ENCODE data around the gene PEAR1. TPM values are rescaled to one million over a fixed set of nuclear protein-coding genes. Genes with fewer than 3 reads are reported as not detected.

The PEAR1 gene
- total and polyA plus RNA-seq, 2 of the 4 experiments (the other 2 are of a cell fraction), result 2.0 to 44.4 TPM

GRCh38 chr1:156942576-156942975 is 49.1 kb downstream of the PEAR1 start:
- no peak overlapping the region for H2BK5ac ChIP-seq (ENCODE audit: low read depth, low read length, poor library complexity, severe bottlenecking)
- H3K23ac ChIP-seq (ENCODE audit: low read depth, low read length), result no peak overlapping the region
- no peak overlapping the region for H4K8ac ChIP-seq (ENCODE audit: low read depth in 2 of 2, low read length in 2 of 2)
- no peak overlapping the region for H2AFZ ChIP-seq (replicated peaks; ENCODE audit: low read length, poor library complexity)
- H3K18ac ChIP-seq (ENCODE audit: low read depth, low read length), result no peak overlapping the region
- H2AK9ac ChIP-seq (replicated peaks; ENCODE audit: low read depth, low read length, poor library complexity), result no peak overlapping the region
- no peaks in the 10 kb centered on the region for H3K79me1 ChIP-seq (ENCODE audit: low read depth in 1 of 2, low read length in 2 of 2)
- peaks cover 87% of the 10 kb centered on the region for H3K36me3 ChIP-seq (ENCODE audit: control insufficient read depth, insufficient read depth, low read length)
- H2BK120ac ChIP-seq (ENCODE audit: low read depth, low read length), result no peak overlapping the region
- no peak for TF ChIP-seq CHD1 (IDR thresholded peaks at IDR 0.05; ENCODE audit: low read depth, low read length)
- TF ChIP-seq POLR2A (IDR thresholded peaks at IDR 0.05; ENCODE audit: low read depth, low read length), result no peak
- TF ChIP-seq MAZ (IDR thresholded peaks at IDR 0.05; ENCODE audit: borderline replicate concordance, low read depth, low read length), result no peak
- TF ChIP-seq RFX5 (IDR thresholded peaks at IDR 0.05; ENCODE audit: low read depth, low read length), result no peak
- TF ChIP-seq FOS (IDR thresholded peaks at IDR 0.05; ENCODE audit: low read depth, low read length), result no peak
- no peak for TF ChIP-seq MAFK (IDR thresholded peaks at IDR 0.05; ENCODE audit: low read depth, low read length)
- TF ChIP-seq CEBPB (IDR thresholded peaks at IDR 0.05; ENCODE audit: low read depth, low read length), result no peak
- no peak for TF ChIP-seq RAD21 (IDR thresholded peaks at IDR 0.05; ENCODE audit: low read length)
- no peak for TF ChIP-seq SMC3 (IDR thresholded peaks at IDR 0.05; ENCODE audit: low read depth, low read length)
- TF ChIP-seq BHLHE40 (IDR thresholded peaks at IDR 0.05; ENCODE audit: low read depth, low read length), result no peak
- peaks cover 23% of the 10 kb centered on the region for H3K9me1 ChIP-seq (ENCODE audit: insufficient read depth, low read length)
- no peak overlapping the region for H4K5ac ChIP-seq (ENCODE audit: low read depth, low read length)
- H4K20me1 ChIP-seq (ENCODE audit: insufficient read depth, low read length), result no peaks in the 10 kb centered on the region; the same call in 1 of the 2 replicates
- H3K9ac ChIP-seq (ENCODE audit: low read depth, low read length), result no peak overlapping the region
- no peak overlapping the region for H2BK15ac ChIP-seq (ENCODE audit: low read depth, low read length)
- BruUV-seq (replicated peaks), result no TSS peak
- no peak overlapping the region for H2BK20ac ChIP-seq (ENCODE audit: low read depth, low read length)
- no peak overlapping the region for H3K56ac ChIP-seq (ENCODE audit: extremely low read depth, insufficient read depth, low read length)
- in situ Hi-C loops (cut with MboI; ENCODE audit: low sequenced_read_pairs) (no loop called here), intact Hi-C loops (cut with micrococcal nuclease) (no loop called here), dilution Hi-C loops (cut with HindIII; ENCODE audit: low sequenced_read_pairs, unreplicated experiment) (no loop called here)
- no CpG with 5 or more reads among the region's 7 CpGs for WGBS, 2 experiments (ENCODE audit: extremely low coverage in 2 of 2, insufficient read length in 1 of 2)
- no peaks in the 10 kb centered on the region for H3K9me3 ChIP-seq (ENCODE audit: control insufficient read depth, insufficient read depth, low read length)
- H3K4me1 ChIP-seq (ENCODE audit: control insufficient read depth, insufficient read depth, low read length), result no peaks in the 10 kb centered on the region
- no peak for DNase-seq
- ChIA-PET CTCF (no interaction called here), POLR2A (ENCODE audit: unreplicated experiment) (no interaction called here)
- H4K91ac ChIP-seq (ENCODE audit: insufficient read depth, low read depth, low read length), result no peak overlapping the region
- no peaks in the 10 kb centered on the region for H3K27me3 ChIP-seq (ENCODE audit: control insufficient read depth, insufficient read depth, low read length)
- H3K27ac ChIP-seq (ENCODE audit: insufficient read depth, low read length), result no peak overlapping the region
- no peak overlapping the region for H3K4ac ChIP-seq (ENCODE audit: low read depth, low read length)
- ATAC-seq (ENCODE audit: low read depth), result no peak
- H3K14ac ChIP-seq (replicated peaks; ENCODE audit: low read depth, low read length), result no peak overlapping the region
- no peak overlapping the region for H3K4me3 ChIP-seq (ENCODE audit: insufficient read depth, low read depth, low read length)
- no peak overlapping the region for H2AK5ac ChIP-seq (ENCODE audit: low read depth, low read length)
- no peak overlapping the region for H3K4me2 ChIP-seq (ENCODE audit: low read depth, low read length)

All from IMR-90 (cell line).